ENCODE results near the gene MRE11. TPM values are rescaled to one million over a fixed set of nuclear protein-coding genes. Genes with fewer than 3 reads are reported as not detected.

Gene MRE11
- total and polyA plus RNA-seq, 2 donors from 2014 or later = 3.5 to 16.6 TPM

DNA sequence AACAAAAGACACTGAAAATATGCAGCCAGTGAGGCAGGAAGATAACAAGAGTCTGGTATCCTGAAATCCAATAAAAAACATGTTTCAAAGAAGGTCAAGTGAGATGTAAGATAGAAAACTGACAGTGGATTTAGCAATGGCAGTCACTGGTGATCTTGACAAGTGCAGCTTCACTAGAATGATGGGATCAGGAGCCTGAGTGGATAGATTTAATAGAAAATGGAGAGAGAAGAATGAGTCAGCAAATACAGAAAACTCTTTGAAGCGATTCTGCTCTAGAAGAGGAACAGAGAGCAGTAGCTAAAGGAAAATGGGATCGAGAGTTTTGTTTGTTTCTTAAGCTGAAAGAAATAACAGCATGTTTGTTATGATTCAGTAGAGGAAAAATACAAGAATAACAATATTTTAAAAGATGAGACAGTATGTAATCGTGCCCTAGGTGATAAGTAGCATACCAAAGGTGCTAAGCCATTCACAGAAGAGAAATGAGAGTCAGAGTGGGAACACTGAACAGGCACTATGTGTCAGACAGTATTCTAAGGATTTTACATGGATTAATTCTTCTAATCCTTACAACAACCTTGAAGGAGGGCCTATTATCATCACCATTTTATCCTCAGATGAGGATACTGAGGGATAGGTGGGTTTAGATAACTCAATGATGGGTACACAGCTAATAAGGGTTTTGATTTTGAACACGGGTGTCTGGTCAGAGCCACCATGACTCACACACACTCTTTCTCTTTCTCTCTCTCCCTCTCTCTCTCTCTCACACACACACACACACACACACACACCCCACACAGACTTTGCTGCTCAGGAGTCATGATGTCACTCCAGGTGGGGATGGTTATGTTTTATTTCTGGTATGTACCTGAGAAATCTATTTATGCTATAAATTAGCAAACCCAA, 36.3 kb downstream of the MRE11 start:
- Histone ChIP-seq H3K4me1 (ENCODE audit: control insufficient read depth in 2 of 3, insufficient read depth in 2 of 3, low read depth in 1 of 3, low read length in 3 of 3) (no peaks in the 10 kb centered on the region), H3K4me3 (ENCODE audit: low read length in 3 of 3) (no peak overlapping the region), H3K27me3 (ENCODE audit: control insufficient read depth, insufficient read depth, low read length) (no peaks in the 10 kb centered on the region), H3K27ac (ENCODE audit: low read depth in 2 of 2, low read length in 2 of 2) (no peak overlapping the region), H3K9ac (ENCODE audit: low read length in 3 of 3) (no peak overlapping the region), H3K9me3 (ENCODE audit: control insufficient read depth in 2 of 3, insufficient read depth in 1 of 3, low read length in 3 of 3) (no peaks in the 10 kb centered on the region), H3K36me3 (ENCODE audit: control insufficient read depth in 2 of 3, insufficient read depth in 3 of 3, low read length in 3 of 3) (peaks cover 5 to 12% (median 7%) of the 10 kb centered on the region in 3 donors)
- DNase-seq (no peak), FAIRE-seq (no peak)
- intact Hi-C loops (cut with DNase I) = no loop called here
- TF ChIP-seq, protein P1, sequence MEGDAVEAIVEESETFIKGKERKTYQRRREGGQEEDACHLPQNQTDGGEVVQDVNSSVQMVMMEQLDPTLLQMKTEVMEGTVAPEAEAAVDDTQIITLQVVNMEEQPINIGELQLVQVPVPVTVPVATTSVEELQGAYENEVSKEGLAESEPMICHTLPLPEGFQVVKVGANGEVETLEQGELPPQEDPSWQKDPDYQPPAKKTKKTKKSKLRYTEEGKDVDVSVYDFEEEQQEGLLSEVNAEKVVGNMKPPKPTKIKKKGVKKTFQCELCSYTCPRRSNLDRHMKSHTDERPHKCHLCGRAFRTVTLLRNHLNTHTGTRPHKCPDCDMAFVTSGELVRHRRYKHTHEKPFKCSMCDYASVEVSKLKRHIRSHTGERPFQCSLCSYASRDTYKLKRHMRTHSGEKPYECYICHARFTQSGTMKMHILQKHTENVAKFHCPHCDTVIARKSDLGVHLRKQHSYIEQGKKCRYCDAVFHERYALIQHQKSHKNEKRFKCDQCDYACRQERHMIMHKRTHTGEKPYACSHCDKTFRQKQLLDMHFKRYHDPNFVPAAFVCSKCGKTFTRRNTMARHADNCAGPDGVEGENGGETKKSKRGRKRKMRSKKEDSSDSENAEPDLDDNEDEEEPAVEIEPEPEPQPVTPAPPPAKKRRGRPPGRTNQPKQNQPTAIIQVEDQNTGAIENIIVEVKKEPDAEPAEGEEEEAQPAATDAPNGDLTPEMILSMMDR (IDR thresholded peaks at IDR 0.05; ENCODE audit: borderline replicate concordance, extremely low read depth, insufficient read depth) = no peak

DNA sequence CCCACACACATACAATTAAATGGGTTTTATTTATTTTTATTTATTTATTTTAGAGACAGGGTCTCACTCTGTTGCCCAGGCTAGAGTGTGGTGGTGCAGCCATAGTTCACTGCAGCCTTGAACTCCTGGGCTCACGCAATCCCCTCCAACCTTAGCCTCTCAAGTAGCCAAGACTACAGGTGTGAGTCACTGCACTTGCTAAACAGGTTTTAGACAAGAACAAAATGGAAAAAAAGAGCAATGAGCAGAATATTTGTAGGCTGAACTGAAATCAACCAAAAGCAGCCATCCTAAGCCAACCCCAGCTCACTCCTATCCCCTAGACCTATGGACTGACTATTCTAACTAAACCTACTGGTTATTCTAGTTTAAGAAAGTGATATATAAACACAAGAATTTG, 37.8 kb downstream of the MRE11 start:
- Histone ChIP-seq H3K36me3 (ENCODE audit: control insufficient read depth in 2 of 3, insufficient read depth in 3 of 3, low read length in 3 of 3) (peaks cover 4 to 9% (median 7%) of the 10 kb centered on the region in 3 donors), H3K4me3 (ENCODE audit: low read length in 3 of 3) (no peak overlapping the region), H3K4me1 (ENCODE audit: control insufficient read depth in 2 of 3, insufficient read depth in 2 of 3, low read depth in 1 of 3, low read length in 3 of 3) (no peaks in the 10 kb centered on the region), H3K9ac (ENCODE audit: low read length in 3 of 3) (no peak overlapping the region), H3K27me3 (ENCODE audit: control insufficient read depth, insufficient read depth, low read length) (no peaks in the 10 kb centered on the region), H3K27ac (ENCODE audit: low read depth in 2 of 2, low read length in 2 of 2) (no peak overlapping the region), H3K9me3 (ENCODE audit: control insufficient read depth in 2 of 3, insufficient read depth in 1 of 3, low read length in 3 of 3) (no peaks in the 10 kb centered on the region)
- intact Hi-C loops (cut with DNase I) = no loop called here
- TF ChIP-seq, protein P1 (IDR thresholded peaks at IDR 0.05; ENCODE audit: borderline replicate concordance, extremely low read depth, insufficient read depth) = no peak
- FAIRE-seq (no peak), DNase-seq (peak in 2 of 5 donors; percentile 9 to 29)

GRCh38 chr11:94454301-94454700, 39.3 kb downstream of the MRE11 start:
- Histone ChIP-seq H3K27me3 (ENCODE audit: control insufficient read depth, insufficient read depth, low read length) (no peaks in the 10 kb centered on the region), H3K36me3 (ENCODE audit: control insufficient read depth in 2 of 3, insufficient read depth in 3 of 3, low read length in 3 of 3) (peaks cover 0 to 2% (median 0%) of the 10 kb centered on the region in 3 donors), H3K27ac (ENCODE audit: low read depth in 2 of 2, low read length in 2 of 2) (no peak overlapping the region), H3K4me3 (ENCODE audit: low read length in 3 of 3) (no peak overlapping the region), H3K9ac (ENCODE audit: low read length in 3 of 3) (no peak overlapping the region), H3K9me3 (ENCODE audit: control insufficient read depth in 2 of 3, insufficient read depth in 1 of 3, low read length in 3 of 3) (no peaks in the 10 kb centered on the region), H3K4me1 (ENCODE audit: control insufficient read depth in 2 of 3, insufficient read depth in 2 of 3, low read depth in 1 of 3, low read length in 3 of 3) (no peaks in the 10 kb centered on the region)
- intact Hi-C loops (cut with DNase I) = no loop called here
- FAIRE-seq (no peak), DNase-seq (no peak)
- TF ChIP-seq, protein P1 (IDR thresholded peaks at IDR 0.05; ENCODE audit: borderline replicate concordance, extremely low read depth, insufficient read depth) = no peak
